C4-2B (cell line): ENCODE measurements around the gene ENSA.

ENCODE experiments used
- CTCF ChIP-seq: fragments of 450-650 bp; conservative IDR thresholded peaks from 2 replicates; pipeline ENCODE4 v1.5.1; 2017; ENCODE audit warnings: mild to moderate bottlenecking
- ZFX ChIP-seq: fragments of 450-650 bp; IDR thresholded peaks from 2 replicates; pipeline ENCODE4 v1.6.1; 2017

- TF ChIP-seq CTCF (no peak), ZFX (no peak)
These were observed 47.0 kb downstream of the ENSA start for GRCh38 chr1:150582371-150582770.
